GM23338 (cell line): ENCODE data around the gene PCBP4. TPM values are rescaled to one million over a fixed set of nuclear protein-coding genes. Genes with fewer than 3 reads are reported as not detected.

ENCODE experiments used
- ATAC-seq: fragments of 200-7000 bp; cut with Tn5 transposase; 3 replicates; pipeline ENCODE4 v1.9.1; 2020
- DNase-seq: peaks from one replicate; pipeline ENCODE4 v3.0.0-alpha.2; 2015; ENCODE audit warnings: low spot score
- H2AFZ ChIP-seq: fragments of 200-600 bp; sonication (generic); 2 replicates; pipeline ENCODE4 v1.8.0; 2016; ENCODE audit warnings: antibody characterized with exemption, mild to moderate bottlenecking, moderate library complexity
- H3F3A ChIP-seq: fragments of 200-600 bp; sonication (generic); replicated peaks from 2 replicates; pipeline ENCODE4 v1.8.0; 2017; ENCODE audit warnings: antibody characterized with exemption, mixed run types, low read depth
- H3K27ac ChIP-seq: fragments of 200-600 bp; sonication (generic); 2 replicates; pipeline ENCODE4 v1.6.1; 2016; ENCODE audit warnings: low read depth
- H3K27me3 ChIP-seq: fragments of 200-600 bp; sonication (generic); 2 replicates; pipeline ENCODE4 v1.8.0; 2016; ENCODE audit warnings: mild to moderate bottlenecking, mixed run types, moderate library complexity; ENCODE audit not compliant: insufficient read depth
- H3K36me3 ChIP-seq: fragments of 200-600 bp; sonication (generic); 2 replicates; pipeline ENCODE4 v1.8.0; 2016; ENCODE audit warnings: mild to moderate bottlenecking; ENCODE audit not compliant: insufficient read depth
- H3K4me1 ChIP-seq: fragments of 200-600 bp; sonication (generic); 2 replicates; pipeline ENCODE4 v1.8.0; 2016; ENCODE audit warnings: mild to moderate bottlenecking, moderate library complexity; ENCODE audit not compliant: insufficient read depth
- H3K4me2 ChIP-seq: fragments of 200-600 bp; sonication (generic); 2 replicates; pipeline ENCODE4 v1.7.1; 2017; ENCODE audit warnings: mixed run types
- H3K4me3 ChIP-seq: fragments of 200-600 bp; sonication (generic); 2 replicates; pipeline ENCODE4 v1.6.1; 2016; ENCODE audit warnings: mixed run types
- H3K79me2 ChIP-seq: fragments of 200-600 bp; sonication (generic); replicated peaks from 2 replicates; pipeline ENCODE4 v1.8.0; 2017; ENCODE audit warnings: mild to moderate bottlenecking; ENCODE audit not compliant: insufficient read depth
- H3K9me2 ChIP-seq: fragments of 200-600 bp; sonication (generic); 2 replicates; pipeline ENCODE4 v1.8.0; 2017; ENCODE audit not compliant: insufficient read depth
- H4K20me1 ChIP-seq: fragments of 200-600 bp; sonication (generic); replicated peaks from 2 replicates; pipeline ENCODE4 v1.8.0; 2017; ENCODE audit warnings: mild to moderate bottlenecking; ENCODE audit not compliant: insufficient read depth
- H3K27ac Mint-ChIP-seq: 2 replicates; pipeline ENCODE4 v1.8.0; 2020; ENCODE audit warnings: inconsistent platforms, mild to moderate bottlenecking, moderate library complexity, mixed read lengths
- H3K27me3 Mint-ChIP-seq: 3 replicates; pipeline ENCODE4 v1.8.0; 2022; ENCODE audit warnings: low read depth, mild to moderate bottlenecking, moderate library complexity, mixed read lengths, inconsistent platforms; ENCODE audit not compliant: insufficient read depth, poor library complexity
- H3K36me3 Mint-ChIP-seq: 3 replicates; pipeline ENCODE4 v1.8.0; 2021; ENCODE audit warnings: low read depth, mild to moderate bottlenecking, inconsistent platforms, moderate library complexity, mixed read lengths
- H3K4me1 Mint-ChIP-seq: 3 replicates; pipeline ENCODE4 v1.8.0; 2020; ENCODE audit warnings: mild to moderate bottlenecking, inconsistent platforms, mixed read lengths
- H3K4me3 Mint-ChIP-seq: 3 replicates; pipeline ENCODE4 v1.8.0; 2021; ENCODE audit warnings: moderate library complexity, mild to moderate bottlenecking, inconsistent platforms, mixed read lengths
- H3K9me3 Mint-ChIP-seq: 3 replicates; pipeline ENCODE4 v1.8.0; 2020; ENCODE audit warnings: moderate library complexity, mild to moderate bottlenecking, inconsistent platforms, mixed read lengths
- CREB1 ChIP-seq: fragments of 250-450 bp; sonication (Bioruptor Pico); IDR thresholded peaks from 2 replicates; pipeline ENCODE4 v1.5.0; 2020; ENCODE audit warnings: low read depth, mild to moderate bottlenecking, moderate library complexity
- ETS1 ChIP-seq: IDR thresholded peaks from 2 replicates; pipeline ENCODE4 v1.6.1; 2016; ENCODE audit warnings: antibody characterized with exemption
- EZH2 ChIP-seq: fragments of 200-600 bp; sonication (generic); IDR thresholded peaks from one replicate; pipeline ENCODE4 v1.8.0; 2017; ENCODE audit warnings: antibody characterized with exemption, mild to moderate bottlenecking, low read depth; ENCODE audit not compliant: unreplicated experiment
- EZH2phosphoT487 ChIP-seq: fragments of 200-600 bp; sonication (generic); IDR thresholded peaks from one replicate; pipeline ENCODE4 v1.8.1; 2018; ENCODE audit warnings: antibody characterized with exemption; ENCODE audit not compliant: unreplicated experiment
- JUNB ChIP-seq: IDR thresholded peaks from one replicate; pipeline ENCODE4 v1.6.1; 2016; ENCODE audit warnings: antibody characterized with exemption; ENCODE audit not compliant: unreplicated experiment
- NANOG ChIP-seq: IDR thresholded peaks from 2 replicates; pipeline ENCODE4 v1.6.1; 2016; ENCODE audit warnings: antibody characterized with exemption, borderline replicate concordance
- POLR2AphosphoS5 ChIP-seq: IDR thresholded peaks from 2 replicates; pipeline ENCODE4 v1.6.1; 2016; ENCODE audit warnings: antibody characterized with exemption, low read depth
- STAT1 ChIP-seq: IDR thresholded peaks from one replicate; pipeline ENCODE4 v1.6.1; 2016; ENCODE audit warnings: antibody characterized with exemption; ENCODE audit not compliant: unreplicated experiment
- ZNF114 ChIP-seq: fragments of 250-450 bp; sonication (Bioruptor Pico); IDR thresholded peaks from 2 replicates; pipeline ENCODE4 v1.5.0; 2020; ENCODE audit warnings: mild to moderate bottlenecking, moderate library complexity
- ZNF331 ChIP-seq: fragments of 250-450 bp; sonication (Bioruptor Pico); IDR thresholded peaks from 2 replicates; pipeline ENCODE4 v1.5.0; 2020; ENCODE audit warnings: low read depth, mild to moderate bottlenecking, moderate library complexity
- polyA plus RNA-seq: library from polyadenylated mRNA; unstranded; fragments of >200 nt; fragmentation: Nextera tagmentation; extraction: Ambion mirVana; gene quantifications from 2 replicates; pipeline ENCODE4 v1.2.1, GENCODE V29; 2016
- total RNA-seq: library from RNA; depleted of rRNA; stranded (reverse); fragments of >200 nt; shearing (Covaris generic); gene quantifications from 2 replicates; pipeline ENCODE4 v1.2.3, GENCODE V29; 2014
- TF ChIP-seq, protein P1 (sequence below): fragments of 250-450 bp; sonication (Bioruptor Pico); IDR thresholded peaks from 2 replicates; pipeline ENCODE4 v1.5.0; 2020; ENCODE audit warnings: mild to moderate bottlenecking, moderate library complexity
- TF ChIP-seq, protein P2 (sequence below): IDR thresholded peaks from one replicate; pipeline ENCODE4 v1.6.1; 2018; ENCODE audit warnings: antibody characterized with exemption; ENCODE audit not compliant: unreplicated experiment

PCBP4 gene
- total and polyA plus RNA-seq, 2 experiments from 2014 or later = 11.8 to 37.6 TPM

DNA sequence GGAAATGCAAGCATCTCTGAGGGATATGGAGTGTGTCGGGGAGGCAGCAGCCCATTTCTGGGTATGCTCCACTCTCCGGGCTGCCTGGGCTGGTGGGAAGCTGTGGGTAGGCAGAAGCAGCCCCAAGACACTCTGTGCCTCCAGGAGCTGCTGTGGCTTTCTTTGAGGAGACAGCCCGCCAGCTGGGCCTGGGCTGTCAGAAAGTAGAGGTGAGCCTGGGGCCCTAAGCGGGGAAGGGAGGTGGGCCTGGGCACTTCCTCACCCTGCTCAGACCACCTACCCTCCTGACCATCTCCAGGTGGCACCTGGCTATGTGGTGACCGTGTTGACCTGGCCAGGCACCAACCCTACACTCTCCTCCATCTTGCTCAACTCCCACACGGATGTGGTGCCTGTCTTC lies 17.8 kb upstream of the PCBP4 start:
- Mint-ChIP-seq H3K9me3 (no peaks in the 10 kb centered on the region), H3K27ac (no peak overlapping the region)
- no peak overlapping the region for H3K4me2 ChIP-seq

More for the DNA sequence above, 17.8 kb upstream of the PCBP4 start:
- Mint-ChIP-seq H3K4me3 (peak overlapping the region; percentile 27), H3K4me1 (peaks cover 26% of the 10 kb centered on the region), H3K36me3 (0 out of 3 replicates have a peak, but pooled peaks cover 3% of the 10 kb centered on the region), H3K27me3 (peaks cover 17% of the 10 kb centered on the region)
- H3K27ac ChIP-seq = no peak overlapping the region
- no peaks in the 10 kb centered on the region for H3K79me2 ChIP-seq
- TF ChIP-seq EZH2 (no peak), CREB1 (CRISPR knock-in tag) (no peak), POLR2AphosphoS5 (no peak), ETS1 (no peak), ZNF114 (CRISPR knock-in tag) (no peak), EZH2phosphoT487 (no peak), NANOG (no peak), JUNB (no peak), ZNF331 (CRISPR knock-in tag) (no peak), STAT1 (no peak)
- TF ChIP-seq, protein P1, sequence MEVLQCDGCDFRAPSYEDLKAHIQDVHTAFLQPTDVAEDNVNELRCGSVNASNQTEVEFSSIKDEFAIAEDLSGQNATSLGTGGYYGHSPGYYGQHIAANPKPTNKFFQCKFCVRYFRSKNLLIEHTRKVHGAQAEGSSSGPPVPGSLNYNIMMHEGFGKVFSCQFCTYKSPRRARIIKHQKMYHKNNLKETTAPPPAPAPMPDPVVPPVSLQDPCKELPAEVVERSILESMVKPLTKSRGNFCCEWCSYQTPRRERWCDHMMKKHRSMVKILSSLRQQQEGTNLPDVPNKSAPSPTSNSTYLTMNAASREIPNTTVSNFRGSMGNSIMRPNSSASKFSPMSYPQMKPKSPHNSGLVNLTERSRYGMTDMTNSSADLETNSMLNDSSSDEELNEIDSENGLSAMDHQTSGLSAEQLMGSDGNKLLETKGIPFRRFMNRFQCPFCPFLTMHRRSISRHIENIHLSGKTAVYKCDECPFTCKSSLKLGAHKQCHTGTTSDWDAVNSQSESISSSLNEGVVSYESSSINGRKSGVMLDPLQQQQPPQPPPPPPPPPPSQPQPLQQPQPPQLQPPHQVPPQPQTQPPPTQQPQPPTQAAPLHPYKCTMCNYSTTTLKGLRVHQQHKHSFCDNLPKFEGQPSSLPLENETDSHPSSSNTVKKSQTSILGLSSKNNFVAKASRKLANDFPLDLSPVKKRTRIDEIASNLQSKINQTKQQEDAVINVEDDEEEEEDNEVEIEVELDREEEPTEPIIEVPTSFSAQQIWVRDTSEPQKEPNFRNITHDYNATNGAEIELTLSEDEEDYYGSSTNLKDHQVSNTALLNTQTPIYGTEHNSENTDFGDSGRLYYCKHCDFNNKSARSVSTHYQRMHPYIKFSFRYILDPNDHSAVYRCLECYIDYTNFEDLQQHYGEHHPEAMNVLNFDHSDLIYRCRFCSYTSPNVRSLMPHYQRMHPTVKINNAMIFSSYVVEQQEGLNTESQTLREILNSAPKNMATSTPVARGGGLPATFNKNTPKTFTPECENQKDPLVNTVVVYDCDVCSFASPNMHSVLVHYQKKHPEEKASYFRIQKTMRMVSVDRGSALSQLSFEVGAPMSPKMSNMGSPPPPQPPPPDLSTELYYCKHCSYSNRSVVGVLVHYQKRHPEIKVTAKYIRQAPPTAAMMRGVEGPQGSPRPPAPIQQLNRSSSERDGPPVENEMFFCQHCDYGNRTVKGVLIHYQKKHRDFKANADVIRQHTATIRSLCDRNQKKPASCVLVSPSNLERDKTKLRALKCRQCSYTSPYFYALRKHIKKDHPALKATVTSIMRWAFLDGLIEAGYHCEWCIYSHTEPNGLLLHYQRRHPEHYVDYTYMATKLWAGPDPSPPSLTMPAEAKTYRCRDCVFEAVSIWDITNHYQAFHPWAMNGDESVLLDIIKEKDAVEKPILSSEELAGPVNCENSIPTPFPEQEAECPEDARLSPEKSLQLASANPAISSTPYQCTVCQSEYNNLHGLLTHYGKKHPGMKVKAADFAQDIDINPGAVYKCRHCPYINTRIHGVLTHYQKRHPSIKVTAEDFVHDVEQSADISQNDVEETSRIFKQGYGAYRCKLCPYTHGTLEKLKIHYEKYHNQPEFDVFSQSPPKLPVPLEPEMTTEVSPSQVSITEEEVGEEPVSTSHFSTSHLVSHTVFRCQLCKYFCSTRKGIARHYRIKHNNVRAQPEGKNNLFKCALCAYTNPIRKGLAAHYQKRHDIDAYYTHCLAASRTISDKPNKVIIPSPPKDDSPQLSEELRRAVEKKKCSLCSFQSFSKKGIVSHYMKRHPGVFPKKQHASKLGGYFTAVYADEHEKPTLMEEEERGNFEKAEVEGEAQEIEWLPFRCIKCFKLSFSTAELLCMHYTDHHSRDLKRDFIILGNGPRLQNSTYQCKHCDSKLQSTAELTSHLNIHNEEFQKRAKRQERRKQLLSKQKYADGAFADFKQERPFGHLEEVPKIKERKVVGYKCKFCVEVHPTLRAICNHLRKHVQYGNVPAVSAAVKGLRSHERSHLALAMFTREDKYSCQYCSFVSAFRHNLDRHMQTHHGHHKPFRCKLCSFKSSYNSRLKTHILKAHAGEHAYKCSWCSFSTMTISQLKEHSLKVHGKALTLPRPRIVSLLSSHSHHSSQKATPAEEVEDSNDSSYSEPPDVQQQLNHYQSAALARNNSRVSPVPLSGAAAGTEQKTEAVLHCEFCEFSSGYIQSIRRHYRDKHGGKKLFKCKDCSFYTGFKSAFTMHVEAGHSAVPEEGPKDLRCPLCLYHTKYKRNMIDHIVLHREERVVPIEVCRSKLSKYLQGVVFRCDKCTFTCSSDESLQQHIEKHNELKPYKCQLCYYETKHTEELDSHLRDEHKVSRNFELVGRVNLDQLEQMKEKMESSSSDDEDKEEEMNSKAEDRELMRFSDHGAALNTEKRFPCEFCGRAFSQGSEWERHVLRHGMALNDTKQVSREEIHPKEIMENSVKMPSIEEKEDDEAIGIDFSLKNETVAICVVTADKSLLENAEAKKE (CRISPR knock-in tag) = no peak
- TF ChIP-seq, protein P2, sequence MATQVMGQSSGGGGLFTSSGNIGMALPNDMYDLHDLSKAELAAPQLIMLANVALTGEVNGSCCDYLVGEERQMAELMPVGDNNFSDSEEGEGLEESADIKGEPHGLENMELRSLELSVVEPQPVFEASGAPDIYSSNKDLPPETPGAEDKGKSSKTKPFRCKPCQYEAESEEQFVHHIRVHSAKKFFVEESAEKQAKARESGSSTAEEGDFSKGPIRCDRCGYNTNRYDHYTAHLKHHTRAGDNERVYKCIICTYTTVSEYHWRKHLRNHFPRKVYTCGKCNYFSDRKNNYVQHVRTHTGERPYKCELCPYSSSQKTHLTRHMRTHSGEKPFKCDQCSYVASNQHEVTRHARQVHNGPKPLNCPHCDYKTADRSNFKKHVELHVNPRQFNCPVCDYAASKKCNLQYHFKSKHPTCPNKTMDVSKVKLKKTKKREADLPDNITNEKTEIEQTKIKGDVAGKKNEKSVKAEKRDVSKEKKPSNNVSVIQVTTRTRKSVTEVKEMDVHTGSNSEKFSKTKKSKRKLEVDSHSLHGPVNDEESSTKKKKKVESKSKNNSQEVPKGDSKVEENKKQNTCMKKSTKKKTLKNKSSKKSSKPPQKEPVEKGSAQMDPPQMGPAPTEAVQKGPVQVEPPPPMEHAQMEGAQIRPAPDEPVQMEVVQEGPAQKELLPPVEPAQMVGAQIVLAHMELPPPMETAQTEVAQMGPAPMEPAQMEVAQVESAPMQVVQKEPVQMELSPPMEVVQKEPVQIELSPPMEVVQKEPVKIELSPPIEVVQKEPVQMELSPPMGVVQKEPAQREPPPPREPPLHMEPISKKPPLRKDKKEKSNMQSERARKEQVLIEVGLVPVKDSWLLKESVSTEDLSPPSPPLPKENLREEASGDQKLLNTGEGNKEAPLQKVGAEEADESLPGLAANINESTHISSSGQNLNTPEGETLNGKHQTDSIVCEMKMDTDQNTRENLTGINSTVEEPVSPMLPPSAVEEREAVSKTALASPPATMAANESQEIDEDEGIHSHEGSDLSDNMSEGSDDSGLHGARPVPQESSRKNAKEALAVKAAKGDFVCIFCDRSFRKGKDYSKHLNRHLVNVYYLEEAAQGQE = no peak
- no peaks in the 10 kb centered on the region for H3K36me3 ChIP-seq
- ATAC-seq (no peak), DNase-seq (no peak)
- H2AFZ ChIP-seq = no peak overlapping the region
- peaks cover 15% of the 10 kb centered on the region for H3K4me1 ChIP-seq
- H4K20me1 ChIP-seq = no peaks in the 10 kb centered on the region; the same call in 1 of the 2 replicates
- H3K9me2 ChIP-seq = no peaks in the 10 kb centered on the region
- H3F3A ChIP-seq = peaks cover 11% of the 10 kb centered on the region
- no peak overlapping the region for H3K4me3 ChIP-seq
- H3K27me3 ChIP-seq = no peaks in the 10 kb centered on the region
